Hepatocyte (in vitro differentiated cells): Measurements from ENCODE around the gene CD37.
"Not testable (repeated sequence)": the region's sequence is repeated elsewhere in the genome, so short reads cannot be mapped to it uniquely, and the experiment has no call there.

Experiments used
- EZH2phosphoT487 ChIP-seq: fragments of 200-600 bp; sonication (generic); IDR thresholded peaks from one replicate; pipeline ENCODE4 v1.6.1; 2018; ENCODE audit warnings: antibody characterized with exemption, mild to moderate bottlenecking, low read depth, moderate library complexity; ENCODE audit not compliant: unreplicated experiment, severe bottlenecking
- TF ChIP-seq, protein P1 (sequence below): fragments of 200-600 bp; sonication (generic); IDR thresholded peaks from 2 replicates; pipeline ENCODE4 v1.5.1; 2016; ENCODE audit warnings: antibody characterized with exemption, mild to moderate bottlenecking; ENCODE audit not compliant: poor library complexity

DNA sequence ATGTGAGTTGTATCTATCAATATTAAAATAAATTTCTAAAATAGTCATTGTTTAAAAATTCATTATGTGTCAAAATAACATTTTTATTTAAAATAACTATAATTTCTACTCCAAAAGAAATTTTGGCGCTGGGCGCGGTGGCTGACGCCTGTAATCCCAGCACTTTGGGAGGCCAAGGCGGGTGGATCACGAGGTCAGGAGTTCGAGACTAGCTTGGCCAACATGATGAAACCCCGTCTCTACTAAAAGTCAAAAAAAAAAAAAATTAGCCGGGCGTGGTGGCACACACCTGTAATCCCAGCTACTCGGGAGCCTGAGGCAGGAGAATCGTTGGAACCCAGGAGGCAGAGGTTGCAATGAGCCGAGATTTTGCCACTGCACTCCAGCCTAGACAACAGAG, 9.4 kb upstream of the CD37 start:
- TF ChIP-seq, protein P1, sequence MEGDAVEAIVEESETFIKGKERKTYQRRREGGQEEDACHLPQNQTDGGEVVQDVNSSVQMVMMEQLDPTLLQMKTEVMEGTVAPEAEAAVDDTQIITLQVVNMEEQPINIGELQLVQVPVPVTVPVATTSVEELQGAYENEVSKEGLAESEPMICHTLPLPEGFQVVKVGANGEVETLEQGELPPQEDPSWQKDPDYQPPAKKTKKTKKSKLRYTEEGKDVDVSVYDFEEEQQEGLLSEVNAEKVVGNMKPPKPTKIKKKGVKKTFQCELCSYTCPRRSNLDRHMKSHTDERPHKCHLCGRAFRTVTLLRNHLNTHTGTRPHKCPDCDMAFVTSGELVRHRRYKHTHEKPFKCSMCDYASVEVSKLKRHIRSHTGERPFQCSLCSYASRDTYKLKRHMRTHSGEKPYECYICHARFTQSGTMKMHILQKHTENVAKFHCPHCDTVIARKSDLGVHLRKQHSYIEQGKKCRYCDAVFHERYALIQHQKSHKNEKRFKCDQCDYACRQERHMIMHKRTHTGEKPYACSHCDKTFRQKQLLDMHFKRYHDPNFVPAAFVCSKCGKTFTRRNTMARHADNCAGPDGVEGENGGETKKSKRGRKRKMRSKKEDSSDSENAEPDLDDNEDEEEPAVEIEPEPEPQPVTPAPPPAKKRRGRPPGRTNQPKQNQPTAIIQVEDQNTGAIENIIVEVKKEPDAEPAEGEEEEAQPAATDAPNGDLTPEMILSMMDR, result not testable (repeated sequence)
- TF ChIP-seq EZH2phosphoT487, result not testable (repeated sequence)
